ENCODE data around the gene FOXN4.

Gene FOXN4

GRCh38 chr12:109258607-109259544 is 50.2 kb downstream of the FOXN4 start:
- DNase-seq (ENCODE audit: low read depth, low spot score): no peak

DNA sequence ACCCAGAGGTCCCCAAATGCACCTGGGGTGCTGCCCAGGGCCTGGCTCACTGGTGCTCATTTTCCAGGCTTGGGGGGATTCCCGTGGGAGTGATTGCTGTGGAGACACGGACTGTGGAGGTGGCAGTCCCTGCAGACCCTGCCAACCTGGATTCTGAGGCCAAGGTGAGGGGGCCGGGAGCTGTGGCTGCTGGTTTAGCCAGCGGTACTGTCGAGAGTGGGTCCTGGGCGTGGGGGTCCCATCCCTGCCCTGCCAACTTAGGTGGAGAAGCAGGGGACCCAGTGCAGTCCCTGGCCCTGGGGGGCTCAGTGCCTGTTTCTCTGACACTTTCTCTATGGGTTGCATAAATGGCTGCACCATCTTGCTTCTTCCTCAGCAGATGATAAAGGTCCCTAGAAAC is 50.9 kb downstream of the FOXN4 start:
- DNase-seq (ENCODE audit: low read depth, low spot score): no peak

DNA sequence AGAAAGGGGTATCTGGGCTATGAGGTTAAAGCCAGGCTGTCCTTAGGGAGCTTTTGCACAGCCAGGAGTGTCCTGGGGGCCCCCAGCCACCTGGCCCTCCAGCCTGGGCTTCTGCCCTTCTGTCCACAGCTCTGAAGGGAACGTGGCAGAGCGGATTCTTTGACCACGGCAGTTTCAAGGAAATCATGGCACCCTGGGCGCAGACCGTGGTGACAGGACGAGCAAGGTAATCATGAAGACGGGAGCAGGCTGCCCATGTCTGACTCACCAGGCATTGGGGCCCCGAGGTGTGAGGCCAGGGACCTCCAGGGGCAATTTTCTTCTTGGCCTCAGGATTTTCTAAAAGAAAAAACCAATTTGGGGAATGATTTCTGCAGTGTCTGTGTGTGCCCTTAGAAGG is 53.1 kb downstream of the FOXN4 start:
- no peak for DNase-seq (ENCODE audit: low read depth, low spot score)

- peak; percentile 30 for DNase-seq (ENCODE audit: low read depth, low spot score)
These were observed 53.7 kb downstream of the FOXN4 start for GRCh38 chr12:109255377-109255776.

DNA sequence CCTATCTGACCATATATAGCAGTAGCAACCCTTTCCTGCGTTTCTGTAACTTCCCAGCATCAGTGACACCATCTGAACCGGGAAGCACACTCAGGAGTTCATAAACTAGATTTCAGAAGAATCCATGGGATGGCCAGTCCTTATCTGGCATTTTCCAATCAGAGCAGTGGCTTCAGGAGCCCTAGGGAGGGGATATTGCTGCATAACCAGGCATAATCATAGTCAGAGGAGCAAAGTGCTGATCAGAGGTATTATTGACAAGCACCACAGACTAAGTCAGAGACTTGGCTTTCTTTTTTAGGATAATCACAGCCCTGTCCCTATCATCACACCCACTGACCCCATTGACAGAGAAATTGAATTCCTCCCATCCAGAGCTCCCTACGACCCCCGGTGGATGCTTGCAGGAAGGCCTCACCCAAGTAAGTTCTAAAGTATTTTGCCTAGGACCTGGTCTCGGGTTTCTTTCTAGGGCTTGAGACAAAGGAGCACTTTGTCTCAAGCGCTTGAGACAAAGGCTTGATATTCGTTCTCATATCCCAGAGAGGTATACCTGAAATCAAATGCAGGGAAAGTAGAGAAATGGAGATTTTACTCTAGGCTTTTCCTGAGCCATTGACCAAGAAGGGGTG is 55.1 kb downstream of the FOXN4 start:
- no peak for DNase-seq (ENCODE audit: low read depth, low spot score)

DNA sequence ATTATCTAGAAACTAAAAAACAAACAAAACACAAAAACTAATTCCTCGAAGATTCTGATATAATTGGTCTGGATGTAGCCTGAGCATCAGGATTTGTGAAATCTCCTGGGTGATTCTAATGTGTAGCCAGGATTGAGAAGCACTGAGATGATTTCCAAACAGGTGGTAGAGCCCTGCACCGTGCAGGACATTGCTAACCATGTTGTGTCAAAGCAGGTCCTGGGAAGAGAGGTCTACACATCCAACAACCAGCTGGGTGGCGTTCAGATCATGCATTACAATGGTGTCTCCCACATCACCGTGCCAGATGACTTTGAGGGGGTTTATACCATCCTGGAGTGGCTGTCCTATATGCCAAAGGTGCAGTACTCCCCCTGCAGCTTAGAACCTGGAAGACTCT is 56.3 kb downstream of the FOXN4 start:
- DNase-seq (ENCODE audit: low read depth, low spot score): no peak

- no peak for DNase-seq (ENCODE audit: low read depth, low spot score)
These were observed 58.6 kb downstream of the FOXN4 start for GRCh38 chr12:109250523-109250922.

DNA sequence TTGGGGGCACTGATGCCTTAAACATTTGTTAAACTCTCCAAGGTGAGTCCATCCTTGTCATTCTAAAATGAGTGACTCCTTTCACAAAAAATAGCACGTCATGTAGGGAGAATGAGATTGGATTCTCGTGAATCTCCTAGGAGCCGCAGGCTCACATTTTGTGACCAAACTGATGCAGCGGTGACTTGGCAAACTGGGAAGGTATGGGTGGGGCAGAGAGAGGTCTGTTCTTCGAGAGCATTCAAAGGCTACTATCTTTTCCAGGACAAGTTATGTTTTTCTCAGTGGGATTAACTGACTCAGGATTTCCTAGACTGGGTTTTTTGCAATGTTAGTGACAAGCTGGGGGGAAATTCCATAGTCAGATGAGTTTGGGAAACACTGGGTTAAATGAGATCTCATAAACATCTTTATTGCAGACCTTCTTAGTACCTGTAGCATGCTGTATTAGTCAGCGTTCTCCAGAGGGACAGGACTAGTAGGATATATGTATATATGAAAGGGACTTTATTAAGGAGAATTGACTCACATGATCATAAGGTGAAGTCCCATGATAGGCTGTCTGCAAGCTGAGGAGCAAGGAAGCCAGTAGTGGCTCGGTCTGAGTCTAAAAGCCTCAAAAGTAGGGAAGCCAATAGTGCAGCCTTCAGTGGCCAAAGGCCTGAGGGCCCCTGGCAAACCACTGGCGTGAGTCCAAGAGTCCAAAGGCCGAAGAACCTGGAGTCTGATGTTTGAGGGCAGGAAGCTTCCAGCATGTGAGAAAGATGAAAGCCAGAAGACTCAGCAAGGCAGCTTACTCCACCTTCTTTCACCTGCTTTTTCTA is 61.0 kb downstream of the FOXN4 start:
- DNase-seq (ENCODE audit: low read depth, low spot score): no peak

GRCh38 chr12:109246221-109246620 is 62.9 kb downstream of the FOXN4 start:
- DNase-seq (ENCODE audit: low read depth, low spot score): no peak

DNA sequence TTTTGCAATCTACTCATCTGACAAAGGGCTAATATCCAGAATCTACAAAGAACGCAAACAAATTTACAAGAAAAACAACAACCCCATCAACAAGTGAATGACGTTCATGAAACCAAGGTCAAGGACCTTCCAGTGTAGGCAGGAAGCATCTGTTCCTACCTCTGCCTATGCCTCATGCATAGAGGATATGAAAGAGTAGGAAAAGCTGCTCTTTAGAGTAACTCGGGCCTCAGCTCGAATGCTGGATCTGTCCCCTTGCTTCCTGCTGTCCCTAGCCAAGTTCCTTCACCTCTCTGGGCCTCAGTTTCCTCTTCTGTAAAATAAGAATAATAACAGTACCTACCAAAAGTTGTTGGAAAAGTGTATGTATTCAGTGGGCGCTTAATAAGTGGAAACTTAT is 65.0 kb downstream of the FOXN4 start:
- no peak for DNase-seq (ENCODE audit: low read depth, low spot score)

DNA sequence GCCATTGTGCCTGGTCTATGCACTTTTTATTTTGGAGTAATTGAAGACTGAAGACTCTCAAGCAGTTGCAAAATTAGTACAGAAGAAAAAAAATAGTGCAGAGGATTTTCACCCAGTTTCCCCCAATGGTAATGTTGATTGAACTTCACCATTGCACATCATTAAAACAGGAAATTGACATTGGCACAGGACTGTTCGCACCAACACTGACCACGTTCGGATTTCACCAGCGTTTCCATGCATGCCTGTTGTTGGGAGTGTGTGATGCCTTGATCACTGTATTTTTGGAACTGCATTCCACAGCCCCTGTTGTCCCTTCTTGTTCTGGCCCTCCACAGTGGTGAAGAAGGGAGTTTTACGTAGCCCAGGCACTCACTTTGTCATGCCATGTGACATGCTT is 67.1 kb downstream of the FOXN4 start:
- no peak for DNase-seq (ENCODE audit: low read depth, low spot score)

DNA sequence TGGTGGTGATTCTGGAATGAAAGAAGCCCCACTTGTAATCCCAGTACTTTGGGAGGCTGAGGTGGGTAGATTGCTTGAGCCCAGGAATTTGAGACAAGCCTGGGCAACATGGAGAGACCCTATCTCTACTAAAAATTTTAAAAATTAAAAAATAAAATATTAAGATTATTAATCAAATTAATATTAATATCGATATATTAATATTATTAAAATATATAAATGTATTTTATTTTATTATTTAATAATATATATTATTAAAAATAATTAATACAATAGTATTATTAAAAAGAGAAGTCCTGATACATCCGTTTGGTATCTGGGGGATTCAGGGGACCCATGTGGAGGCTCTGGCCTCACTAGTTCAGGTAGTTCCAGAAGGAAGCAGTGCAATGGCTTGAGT is 68.7 kb downstream of the FOXN4 start:
- no peak for DNase-seq (ENCODE audit: low read depth, low spot score)

- no peak for DNase-seq (ENCODE audit: low read depth, low spot score)
These were observed 69.4 kb downstream of the FOXN4 start for GRCh38 chr12:109239691-109240090.

DNA sequence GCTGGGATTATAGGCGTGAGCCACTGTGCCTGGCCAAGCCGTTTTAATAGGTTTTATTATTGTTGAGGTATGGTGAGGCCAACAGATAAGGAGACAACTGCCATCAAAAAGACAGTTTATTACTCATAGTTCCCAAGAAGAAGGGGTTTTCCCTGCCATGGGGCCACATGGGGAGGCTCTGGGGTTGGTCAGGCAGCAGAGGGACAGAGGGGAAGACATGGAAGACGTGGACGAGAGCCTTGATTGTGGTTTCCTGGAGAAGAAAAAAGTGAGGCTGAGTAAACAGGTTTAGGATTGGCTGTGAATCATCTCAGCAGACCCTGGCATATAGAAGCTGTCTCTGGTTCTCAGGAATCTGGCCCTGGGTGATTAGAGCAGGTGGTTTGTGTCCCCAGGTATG is 69.9 kb downstream of the FOXN4 start:
- no peak for DNase-seq (ENCODE audit: low read depth, low spot score)

DNA sequence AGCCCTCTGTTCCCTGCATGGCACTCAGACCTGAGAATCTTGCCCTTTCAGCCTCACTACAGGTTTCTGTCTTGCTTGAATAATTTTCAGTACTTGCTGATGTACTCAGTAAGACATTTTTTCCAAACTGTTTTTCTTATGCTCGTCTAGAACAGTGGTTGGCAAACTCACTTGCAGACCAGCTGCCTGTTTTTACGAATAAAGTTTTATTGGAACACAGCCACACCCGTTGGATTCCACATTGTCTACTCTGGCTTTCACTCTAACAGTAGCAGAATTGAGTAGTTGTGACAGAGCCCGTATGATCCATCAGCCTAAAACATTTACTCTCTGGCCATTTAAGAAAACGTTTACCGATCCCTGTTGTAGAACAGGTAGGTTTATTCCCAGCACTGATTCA is 72.8 kb downstream of the FOXN4 start:
- DNase-seq (ENCODE audit: low read depth, low spot score): no peak

- DNase-seq (ENCODE audit: low read depth, low spot score): no peak
These were observed 75.1 kb downstream of the FOXN4 start for GRCh38 chr12:109234012-109234411.

- DNase-seq (ENCODE audit: low read depth, low spot score): no peak
These were observed 76.4 kb downstream of the FOXN4 start for GRCh38 chr12:109232731-109233130.

- no peak for DNase-seq (ENCODE audit: low read depth, low spot score)
These were observed 78.9 kb downstream of the FOXN4 start for GRCh38 chr12:109230193-109230592.

DNA sequence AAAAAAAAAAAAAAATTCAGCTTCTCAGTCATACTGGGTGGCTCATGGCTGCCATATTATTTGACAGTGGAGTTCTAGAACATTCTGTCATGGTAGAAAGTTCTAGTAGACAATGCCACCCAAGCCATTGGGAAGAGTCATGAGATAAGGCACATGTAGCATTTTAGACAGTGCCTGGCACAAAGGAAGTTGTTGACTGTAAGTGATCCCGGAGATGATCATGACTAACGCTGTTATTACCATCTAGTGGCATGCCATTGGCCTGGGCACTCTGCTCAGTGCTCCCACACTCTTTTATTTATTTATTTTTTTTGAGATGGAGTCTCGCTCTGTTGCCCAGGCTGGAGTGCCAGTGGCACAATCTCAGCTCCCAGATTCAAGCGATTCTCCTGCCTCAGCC is 80.4 kb downstream of the FOXN4 start:
- DNase-seq (ENCODE audit: low read depth, low spot score): no peak

Data from astrocyte of the hippocampus (primary cell).